ENCODE measurements around the gene GRIA3. TPM values are rescaled to one million over a fixed set of nuclear protein-coding genes. Genes with fewer than 3 reads are reported as not detected.
"Not testable (repeated sequence)": the region's sequence is repeated elsewhere in the genome, so short reads cannot be mapped to it uniquely, and the experiment has no call there.

Gene GRIA3
- total RNA-seq, 2 experiments from 2014 or later: not detected

GRCh38 chrX:123525123-123525725 is 341.1 kb downstream of the GRIA3 start:
- no peak for DNase-seq
- Mint-ChIP-seq H3K27me3 (no peaks in the 10 kb centered on the region), H3K4me3 (no peak overlapping the region), H3K4me1 (no peaks in the 10 kb centered on the region), H3K9me3 (peaks cover 3% of the 10 kb centered on the region), H3K27ac (no peak overlapping the region), H3K36me3 (no peaks in the 10 kb centered on the region)

GRCh38 chrX:123530726-123531125 is 346.6 kb downstream of the GRIA3 start:
- not testable (repeated sequence) for H3K4me1 Mint-ChIP-seq, H3K27ac Mint-ChIP-seq, DNase-seq, H3K4me3 Mint-ChIP-seq, H3K36me3 Mint-ChIP-seq, H3K27me3 Mint-ChIP-seq
- H3K9me3 Mint-ChIP-seq: peaks cover 15% of the 10 kb centered on the region
